OCI-LY7 (cell line): ENCODE data around the gene GPR42. TPM values are rescaled to one million over a fixed set of nuclear protein-coding genes. Genes with fewer than 3 reads are reported as not detected.

Experiments
- BruUV-seq: library from RNA; stranded (reverse); fragments of 400-500 nt; replicated peaks from 2 replicates; lab custom pipeline; 2021; lab: Mats Ljungman, UMichigan
- CTCF ChIA-PET: fragments of 300-600 bp; sonication (Branson Sonifier 250); formaldehyde crosslinking; loops from one replicate; lab custom pipeline; 2022; ENCODE audit warnings: antibody characterized with exemption; ENCODE audit not compliant: unreplicated experiment; lab: Charles Lee
- POLR2A ChIA-PET: fragments of 300-600 bp; sonication (Branson Sonifier 250); formaldehyde crosslinking; loops from one replicate; lab custom pipeline; 2022; ENCODE audit warnings: antibody characterized with exemption; lab: Charles Lee
- DNase-seq: peaks from one replicate; pipeline ENCODE4 v3.0.0-alpha.2; 2015; ENCODE audit warnings: low spot score
- H2AFZ ChIP-seq: fragments of 200-600 bp; sonication (generic), shearing (Covaris generic); 2 replicates; pipeline ENCODE4 v1.6.1; 2014; ENCODE audit warnings: mild to moderate bottlenecking, antibody characterized with exemption, low read length, moderate library complexity
- H3K27ac ChIP-seq: fragments of 200-600 bp; sonication (generic); 2 replicates; pipeline ENCODE4 v1.5.1; 2014; ENCODE audit warnings: mixed run types, low read depth, mild to moderate bottlenecking, moderate library complexity, low read length, inconsistent platforms; ENCODE audit not compliant: poor library complexity, severe bottlenecking
- H3K36me3 ChIP-seq: fragments of 200-600 bp; sonication (generic); 2 replicates; pipeline ENCODE4 v1.6.1; 2014; ENCODE audit warnings: mild to moderate bottlenecking, antibody characterized with exemption, low read length, moderate library complexity, mixed read lengths; ENCODE audit not compliant: insufficient read depth
- H3K4me1 ChIP-seq: fragments of 200-600 bp; sonication (generic); 2 replicates; pipeline ENCODE4 v1.5.1; 2014; ENCODE audit warnings: mild to moderate bottlenecking, low read length; ENCODE audit not compliant: insufficient read depth, poor library complexity, severe bottlenecking
- H3K4me2 ChIP-seq: fragments of 200-600 bp; sonication (generic); 2 replicates; pipeline ENCODE4 v1.6.1; 2014; ENCODE audit warnings: mild to moderate bottlenecking, low read length
- H3K4me3 ChIP-seq: fragments of 200-600 bp; sonication (generic); 2 replicates; pipeline ENCODE4 v1.5.1; 2014; ENCODE audit warnings: mild to moderate bottlenecking, low read depth, low read length; ENCODE audit not compliant: poor library complexity, severe bottlenecking
- H3K79me2 ChIP-seq: fragments of 200-600 bp; sonication (generic); 2 replicates; pipeline ENCODE4 v1.6.1; 2016; ENCODE audit warnings: low read depth, mild to moderate bottlenecking, low read length, moderate library complexity, mixed read lengths; ENCODE audit not compliant: insufficient read depth
- H3K9me2 ChIP-seq: fragments of 200-600 bp; sonication (generic); 2 replicates; pipeline ENCODE4 v1.6.1; 2016; ENCODE audit warnings: mild to moderate bottlenecking, low read length, mixed read lengths; ENCODE audit not compliant: insufficient read depth
- H3K9me3 ChIP-seq: fragments of 200-600 bp; sonication (generic); 2 replicates; pipeline ENCODE4 v1.6.1; 2014; ENCODE audit warnings: mild to moderate bottlenecking, mixed run types, low read length, mixed read lengths
- H4K20me1 ChIP-seq: fragments of 200-600 bp; sonication (generic); 2 replicates; pipeline ENCODE4 v1.6.1; 2014; ENCODE audit warnings: mild to moderate bottlenecking, antibody characterized with exemption, low read length, moderate library complexity, mixed read lengths; ENCODE audit not compliant: insufficient read depth
- CTCF ChIP-seq: fragments of 200-600 bp; sonication (generic); conservative IDR thresholded peaks from 2 replicates; pipeline ENCODE4 v1.5.1; 2014; ENCODE audit warnings: mild to moderate bottlenecking, antibody characterized with exemption, low read length, moderate library complexity, mixed read lengths
- EZH2phosphoT487 ChIP-seq: fragments of 200-600 bp; sonication (generic); IDR thresholded peaks from 2 replicates; pipeline ENCODE4 v1.6.1; 2018; ENCODE audit warnings: low read depth, borderline replicate concordance, mild to moderate bottlenecking, mixed run types, antibody characterized with exemption, low read length, moderate library complexity, mixed read lengths
- intact Hi-C: fragments of 100-400 bp; cut with micrococcal nuclease; formaldehyde crosslinking; loops from one replicate; pipeline ENCODE4 v1.10.0; 2022; ENCODE audit not compliant: unreplicated experiment
- total RNA-seq, 2 experiments: library from RNA; depleted of rRNA in 1 of 2; stranded (reverse); fragments of >200 nt in 1 of 2; shearing (Covaris generic) in 1 of 2; gene quantifications; 2 replicates each; pipeline ENCODE4 v1.2.3, GENCODE V29; 2014 to 2022

Gene GPR42
- total RNA-seq, 2 experiments from 2014 or later: 0.06 TPM; not detected in 1

DNA sequence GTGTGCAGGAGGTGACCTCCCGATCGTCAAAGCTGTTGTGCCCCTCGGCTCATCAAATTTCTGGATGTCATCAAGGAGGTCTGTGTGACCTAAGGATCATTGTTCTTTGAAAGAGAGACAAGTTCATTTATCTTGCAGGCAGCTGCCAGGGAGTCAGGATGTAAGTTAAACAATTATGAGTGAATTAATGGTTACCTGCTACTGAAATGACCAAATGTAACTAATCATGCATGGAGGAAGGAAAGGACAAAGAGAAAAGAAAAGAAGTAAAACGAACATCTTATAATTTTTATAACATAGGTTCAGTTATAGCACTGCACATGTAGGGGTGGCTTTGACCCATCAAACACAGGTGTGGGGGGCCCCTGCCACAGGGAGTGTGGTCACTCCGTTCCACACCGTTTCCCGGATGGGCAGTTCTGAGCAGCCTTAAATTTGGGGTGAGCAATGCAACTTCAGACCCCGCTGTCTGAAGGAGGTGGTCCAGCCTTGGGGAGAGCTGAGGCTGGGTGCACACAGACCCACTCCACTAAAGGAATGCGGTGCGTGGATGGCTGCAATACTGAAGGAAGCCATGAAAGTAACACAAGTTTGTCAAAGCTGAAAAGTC, 36.6 kb upstream of the GPR42 start:
- Histone ChIP-seq H3K36me3 (peaks cover 93% of the 10 kb centered on the region), H3K9me3 (no peaks in the 10 kb centered on the region), H4K20me1 (peaks cover 29% of the 10 kb centered on the region; the same call in 1 of the 2 replicates), H2AFZ (no peak overlapping the region), H3K9me2 (no peaks in the 10 kb centered on the region), H3K4me1 (peaks cover 54% of the 10 kb centered on the region), H3K79me2 (peaks cover 77% of the 10 kb centered on the region), H3K4me2 (peak overlapping the region; percentile 89), H3K27ac (peak overlapping the region; percentile 88), H3K4me3 (peak overlapping the region; percentile 88)
- DNase-seq: no peak
- intact Hi-C loops: no loop called here
- TF ChIP-seq CTCF: no peak
- no peak for TF ChIP-seq EZH2phosphoT487
- no TSS peak for BruUV-seq
- ChIA-PET CTCF (no interaction called here), POLR2A (interaction anchor here (0.9 to 3.2 kb wide), 3 partner anchors 10 to 19 kb away, joined by 3 to 16 read pairs (median 5); no protein-coding TSS in a partner anchor)

- intact Hi-C loops: no loop called here
- Histone ChIP-seq H3K9me2 (no peaks in the 10 kb centered on the region), H3K4me3 (no peak overlapping the region), H3K79me2 (peaks cover 59% of the 10 kb centered on the region), H3K36me3 (peaks cover 99% of the 10 kb centered on the region), H2AFZ (no peak overlapping the region), H3K9me3 (no peaks in the 10 kb centered on the region), H3K4me2 (no peak overlapping the region), H4K20me1 (peaks cover 29% of the 10 kb centered on the region), H3K4me1 (peaks cover 44% of the 10 kb centered on the region), H3K27ac (no peak overlapping the region)
- ChIA-PET POLR2A (no interaction called here), CTCF (no interaction called here)
- DNase-seq: no peak
- BruUV-seq: no TSS peak
- TF ChIP-seq CTCF: no peak
These were observed 34.5 kb upstream of the GPR42 start for GRCh38 chr19:35336166-35336955.
